Measurements from ENCODE around the gene RAPGEF3.

Gene RAPGEF3

DNA sequence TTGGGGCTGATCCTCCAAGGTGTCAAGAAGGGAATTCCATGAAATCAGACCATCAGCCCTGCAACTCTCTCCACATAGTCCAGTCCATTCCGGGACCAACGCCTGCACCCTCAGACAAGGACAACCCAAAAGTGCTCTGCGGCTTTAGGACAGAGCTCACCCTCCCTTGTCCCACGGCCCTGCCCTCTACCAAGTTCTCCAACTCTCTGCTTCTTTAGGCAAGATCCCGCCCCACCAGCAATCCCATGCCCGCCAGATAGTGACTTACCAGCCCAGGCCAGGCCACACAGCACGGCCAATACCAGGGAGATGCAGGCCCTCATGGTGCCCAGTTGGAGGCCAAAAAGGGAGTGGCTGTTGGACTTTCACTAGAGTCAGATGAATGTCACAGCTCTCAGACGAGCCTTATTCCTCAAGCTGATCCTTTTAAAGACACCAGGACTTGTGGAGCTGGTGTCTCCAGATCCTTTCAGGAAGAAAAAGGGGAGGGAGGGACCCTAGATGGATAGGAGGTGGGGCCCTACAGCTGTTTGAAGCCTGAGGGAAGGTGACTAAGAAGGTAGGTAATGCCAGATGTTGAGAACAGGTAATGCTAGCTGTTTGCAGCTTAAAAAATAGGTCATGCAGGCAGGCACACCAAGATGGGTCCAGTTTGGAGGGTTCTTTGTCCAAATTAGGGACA is 33.4 kb downstream of the RAPGEF3 start, which contains the start of gene ENDOU:
Gene ENDOU, minus strand, starts transcription at position 400 of the 682 bp plus-strand sequence. Its CDS starts 77 bp downstream, at position 323.
- ATAC-seq (ENCODE audit: insufficient read depth, low read depth) (no peak), DNase-seq (no peak)
- Histone ChIP-seq H3K9me3 (ENCODE audit: insufficient read depth, low read length, severe bottlenecking) (no peaks in the 10 kb centered on the region), H4K20me1 (ENCODE audit: insufficient read depth, low read length) (no peaks in the 10 kb centered on the region), H3K4me3 (ENCODE audit: low read depth in 1 of 2, low read length in 2 of 2) (no peak within 1 kb of the TSS), H3K4me1 (ENCODE audit: insufficient read depth, low read length) (no peaks in the 10 kb centered on the region), H3K79me2 (ENCODE audit: insufficient read depth, low read length) (no peaks in the 10 kb centered on the region), H2AFZ (ENCODE audit: low read depth, low read length) (no peak within 1 kb of the TSS), H3K27ac (ENCODE audit: low read length) (no peak within 1 kb of the TSS), H3K36me3 (ENCODE audit: insufficient read depth, low read length) (no peaks in the 10 kb centered on the region), H3K27me3 (ENCODE audit: insufficient read depth, low read length, poor library complexity) (no peaks in the 10 kb centered on the region), H3K4me2 (ENCODE audit: insufficient read depth, low read length) (no peak within 1 kb of the TSS), H3K9ac (ENCODE audit: low read depth, low read length) (no peak within 1 kb of the TSS)
- TF ChIP-seq, protein P1, sequence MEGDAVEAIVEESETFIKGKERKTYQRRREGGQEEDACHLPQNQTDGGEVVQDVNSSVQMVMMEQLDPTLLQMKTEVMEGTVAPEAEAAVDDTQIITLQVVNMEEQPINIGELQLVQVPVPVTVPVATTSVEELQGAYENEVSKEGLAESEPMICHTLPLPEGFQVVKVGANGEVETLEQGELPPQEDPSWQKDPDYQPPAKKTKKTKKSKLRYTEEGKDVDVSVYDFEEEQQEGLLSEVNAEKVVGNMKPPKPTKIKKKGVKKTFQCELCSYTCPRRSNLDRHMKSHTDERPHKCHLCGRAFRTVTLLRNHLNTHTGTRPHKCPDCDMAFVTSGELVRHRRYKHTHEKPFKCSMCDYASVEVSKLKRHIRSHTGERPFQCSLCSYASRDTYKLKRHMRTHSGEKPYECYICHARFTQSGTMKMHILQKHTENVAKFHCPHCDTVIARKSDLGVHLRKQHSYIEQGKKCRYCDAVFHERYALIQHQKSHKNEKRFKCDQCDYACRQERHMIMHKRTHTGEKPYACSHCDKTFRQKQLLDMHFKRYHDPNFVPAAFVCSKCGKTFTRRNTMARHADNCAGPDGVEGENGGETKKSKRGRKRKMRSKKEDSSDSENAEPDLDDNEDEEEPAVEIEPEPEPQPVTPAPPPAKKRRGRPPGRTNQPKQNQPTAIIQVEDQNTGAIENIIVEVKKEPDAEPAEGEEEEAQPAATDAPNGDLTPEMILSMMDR (IDR thresholded peaks at IDR 0.05; ENCODE audit: borderline replicate concordance, extremely low read depth, low read length, poor library complexity, severe bottlenecking) = no peak
- no peak for TF ChIP-seq EZH2 (IDR thresholded peaks at IDR 0.05; ENCODE audit: borderline replicate concordance, low read depth, low read length, severe bottlenecking)

DNA sequence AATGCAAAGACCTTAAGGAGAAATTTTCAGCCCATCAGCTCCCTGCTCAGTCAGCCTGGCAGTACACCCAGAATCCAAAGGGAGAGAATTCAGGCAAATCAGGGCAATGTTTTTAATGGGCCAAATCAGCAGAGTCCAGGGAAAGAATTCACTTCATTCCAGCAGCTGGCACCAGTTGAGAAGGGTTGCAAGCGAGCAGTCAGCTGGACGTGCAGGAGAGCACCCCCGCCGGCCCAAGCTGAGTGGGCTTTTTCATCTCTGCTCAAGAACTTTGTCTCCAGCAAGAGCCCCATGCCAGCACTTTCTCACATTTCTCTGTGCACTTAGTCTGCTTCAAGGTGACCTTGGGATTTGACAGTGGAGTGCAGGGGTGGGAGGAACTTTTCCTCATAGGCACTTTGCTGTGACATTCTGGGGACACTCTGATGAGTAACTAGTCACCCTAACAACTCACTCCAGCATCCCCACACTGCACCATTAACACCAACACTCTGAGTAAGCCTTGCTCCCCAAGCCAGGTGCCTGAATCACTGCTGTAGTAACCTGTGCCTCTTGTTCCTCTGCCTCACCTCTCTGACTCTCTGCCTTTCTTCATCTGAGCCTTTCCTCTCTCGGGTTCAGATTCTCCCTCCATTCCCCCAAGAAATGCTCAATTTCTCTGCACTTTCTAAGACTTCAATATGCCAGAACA is 35.6 kb downstream of the RAPGEF3 start:
- Histone ChIP-seq H3K4me3 (ENCODE audit: low read depth in 1 of 2, low read length in 2 of 2) (no peak overlapping the region), H3K4me2 (ENCODE audit: insufficient read depth, low read length) (no peak overlapping the region), H3K79me2 (ENCODE audit: insufficient read depth, low read length) (no peaks in the 10 kb centered on the region), H3K36me3 (ENCODE audit: insufficient read depth, low read length) (no peaks in the 10 kb centered on the region), H3K27me3 (ENCODE audit: insufficient read depth, low read length, poor library complexity) (no peaks in the 10 kb centered on the region), H4K20me1 (ENCODE audit: insufficient read depth, low read length) (no peaks in the 10 kb centered on the region), H3K9me3 (ENCODE audit: insufficient read depth, low read length, severe bottlenecking) (no peaks in the 10 kb centered on the region), H3K9ac (ENCODE audit: low read depth, low read length) (no peak overlapping the region), H3K4me1 (ENCODE audit: insufficient read depth, low read length) (no peaks in the 10 kb centered on the region), H3K27ac (ENCODE audit: low read length) (no peak overlapping the region), H2AFZ (ENCODE audit: low read depth, low read length) (no peak overlapping the region)
- no peak for ATAC-seq (ENCODE audit: insufficient read depth, low read depth)
- no peak for DNase-seq
- no peak for TF ChIP-seq EZH2 (IDR thresholded peaks at IDR 0.05; ENCODE audit: borderline replicate concordance, low read depth, low read length, severe bottlenecking)

DNA sequence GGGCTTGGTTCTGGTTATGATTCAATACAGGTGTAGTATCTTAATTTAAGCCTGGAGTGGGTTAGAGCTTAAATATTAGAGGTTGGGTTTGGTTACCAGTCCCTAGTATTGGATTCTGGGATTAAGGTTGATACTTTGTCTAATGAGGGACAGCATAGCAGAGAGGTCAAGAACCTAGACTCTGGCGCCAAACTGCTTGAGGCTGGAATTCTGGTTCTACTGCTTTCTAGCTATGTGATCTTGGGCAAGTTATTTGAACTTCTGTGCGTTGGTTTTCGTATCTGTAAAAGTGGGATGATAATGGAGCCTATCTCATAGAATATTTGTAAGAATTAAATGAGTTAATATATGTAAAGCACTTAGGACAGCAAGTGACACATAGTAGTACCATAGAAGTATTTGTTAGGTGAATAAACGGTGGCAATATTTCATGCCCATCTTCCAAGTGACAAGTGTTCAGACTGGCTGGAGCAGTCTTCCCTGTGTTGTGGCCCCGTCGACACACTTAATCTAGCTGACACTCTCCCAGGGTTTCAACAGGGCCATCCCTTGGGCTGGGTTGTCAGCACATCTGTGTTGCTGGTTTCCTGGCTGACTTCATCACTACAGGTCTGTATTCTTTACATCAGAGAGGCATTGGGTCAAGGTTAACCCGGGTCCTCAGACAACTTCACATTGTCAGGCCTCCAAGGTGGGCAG is 36.4 kb downstream of the RAPGEF3 start:
- H3K27me3 ChIP-seq (ENCODE audit: insufficient read depth, low read length, poor library complexity) = no peaks in the 10 kb centered on the region
- TF ChIP-seq, protein P1 (IDR thresholded peaks at IDR 0.05; ENCODE audit: borderline replicate concordance, extremely low read depth, low read length, poor library complexity, severe bottlenecking) = no peak
- TF ChIP-seq EZH2 (IDR thresholded peaks at IDR 0.05; ENCODE audit: borderline replicate concordance, low read depth, low read length, severe bottlenecking) = no peak
- H3K4me2 ChIP-seq (ENCODE audit: insufficient read depth, low read length) = no peak overlapping the region
- DNase-seq = no peak
- H3K27ac ChIP-seq (ENCODE audit: low read length) = no peak overlapping the region
- no peaks in the 10 kb centered on the region for H3K4me1 ChIP-seq (ENCODE audit: insufficient read depth, low read length)
- H3K9ac ChIP-seq (ENCODE audit: low read depth, low read length) = no peak overlapping the region
- no peak for ATAC-seq (ENCODE audit: insufficient read depth, low read depth)
- no peaks in the 10 kb centered on the region for H3K79me2 ChIP-seq (ENCODE audit: insufficient read depth, low read length)
- H3K36me3 ChIP-seq (ENCODE audit: insufficient read depth, low read length) = no peaks in the 10 kb centered on the region
- H2AFZ ChIP-seq (ENCODE audit: low read depth, low read length) = no peak overlapping the region
- no peaks in the 10 kb centered on the region for H3K9me3 ChIP-seq (ENCODE audit: insufficient read depth, low read length, severe bottlenecking)
- H4K20me1 ChIP-seq (ENCODE audit: insufficient read depth, low read length) = no peaks in the 10 kb centered on the region
- H3K4me3 ChIP-seq (ENCODE audit: low read depth in 1 of 2, low read length in 2 of 2) = no peak overlapping the region
